ENCODE data around the gene CCDC117.
A peak's percentile ranks its signal among the peaks of the same experiment; 100 is the strongest.

CCDC117 gene

GRCh38 chr22:28791841-28792490 is 19.5 kb downstream of the CCDC117 start:
- H3K27ac ChIP-seq, result peak overlapping the region; percentile 93
- no peak for TF ChIP-seq CTCF (IDR thresholded peaks at IDR 0.05)
- no peak for TF ChIP-seq ZFX (IDR thresholded peaks at IDR 0.05; ENCODE audit: borderline replicate concordance)

GRCh38 chr22:28792491-28793383 is 20.2 kb downstream of the CCDC117 start:
- H3K27ac ChIP-seq, result peak overlapping the region; percentile 93
- TF ChIP-seq CTCF (IDR thresholded peaks at IDR 0.05) (no peak), ZFX (IDR thresholded peaks at IDR 0.05; ENCODE audit: borderline replicate concordance) (no peak)

- no peak for TF ChIP-seq CTCF (IDR thresholded peaks at IDR 0.05)
- TF ChIP-seq ZFX (IDR thresholded peaks at IDR 0.05; ENCODE audit: borderline replicate concordance), result no peak
- peak overlapping the region; percentile 93 for H3K27ac ChIP-seq
These were observed 21.6 kb downstream of the CCDC117 start for GRCh38 chr22:28793976-28794584.

GRCh38 chr22:28795071-28795693 is 22.7 kb downstream of the CCDC117 start:
- no peak for TF ChIP-seq CTCF (IDR thresholded peaks at IDR 0.05)
- TF ChIP-seq ZFX (IDR thresholded peaks at IDR 0.05; ENCODE audit: borderline replicate concordance), result no peak
- H3K27ac ChIP-seq, result peak overlapping the region; percentile 93

- peak overlapping the region; percentile 93 for H3K27ac ChIP-seq
- TF ChIP-seq CTCF (IDR thresholded peaks at IDR 0.05), result no peak
- no peak for TF ChIP-seq ZFX (IDR thresholded peaks at IDR 0.05; ENCODE audit: borderline replicate concordance)
These were observed 23.7 kb downstream of the CCDC117 start for GRCh38 chr22:28795932-28796856.

GRCh38 chr22:28798810-28799605 is 26.5 kb downstream of the CCDC117 start:
- peak overlapping the region; percentile 93 for H3K27ac ChIP-seq
- no peak for TF ChIP-seq ZFX (IDR thresholded peaks at IDR 0.05; ENCODE audit: borderline replicate concordance)
- no peak for TF ChIP-seq CTCF (IDR thresholded peaks at IDR 0.05)
